ENCODE results near the gene KLF4.

- TF ChIP-seq CTCF (optimal IDR thresholded peaks at IDR 0.05 in 1 of 3, IDR thresholded peaks at IDR 0.05 in 1 of 3, conservative IDR thresholded peaks at IDR 0.05 in 1 of 3; ENCODE audit: extremely low read depth in 1 of 3, insufficient read depth in 2 of 3, low read length in 3 of 3) (peak; percentile 55 to 88 (median 86)), EZH2 (IDR thresholded peaks at IDR 0.05; ENCODE audit: low read length) (no peak)
These were observed 1.8 kb downstream of the KLF4 start for GRCh38 chr9:107487521-107488374.

All from keratinocyte (primary cell).